Activated naive CD8-positive, alpha-beta T cell treated with anti-CD3 and anti-CD28 coated beads, Interleukin-2, amount 10 ng/mL, durations not matched to agents 7 days and 5 days (primary cell): Measurements from ENCODE around the gene CYREN. TPM values are rescaled to one million over a fixed set of nuclear protein-coding genes. Genes with fewer than 3 reads are reported as not detected.

Source experiments
- ATAC-seq: fragments of 150-1000 bp; cut with Tn5 transposase; one replicate; pipeline ENCODE4 v1.10.0; 2021; ENCODE audit warnings: low read depth, moderate library complexity
- POLR2A ChIA-PET: fragments of 350-600 bp; sonication (Branson Sonifier 250); formaldehyde crosslinking; loops from one replicate; lab custom pipeline; 2021; ENCODE audit warnings: antibody characterized with exemption; lab: Charles Lee
- DNase-seq: peaks from one replicate; pipeline ENCODE4 v3.0.0; 2021
- H3K27ac Mint-ChIP-seq: one replicate; pipeline ENCODE4 v1.8.0; 2022; ENCODE audit warnings: mild to moderate bottlenecking, mixed read lengths
- H3K27me3 Mint-ChIP-seq: one replicate; pipeline ENCODE4 v1.8.0; 2022; ENCODE audit warnings: mild to moderate bottlenecking, moderate library complexity, mixed read lengths
- H3K36me3 Mint-ChIP-seq: one replicate; pipeline ENCODE4 v1.8.0; 2021; ENCODE audit warnings: mild to moderate bottlenecking, mixed read lengths
- H3K4me1 Mint-ChIP-seq: one replicate; pipeline ENCODE4 v1.8.0; 2021; ENCODE audit warnings: mixed read lengths
- H3K4me3 Mint-ChIP-seq: one replicate; pipeline ENCODE4 v1.8.0; 2022; ENCODE audit warnings: mild to moderate bottlenecking, moderate library complexity, mixed read lengths
- H3K9me3 Mint-ChIP-seq: one replicate; pipeline ENCODE4 v1.8.0; 2021; ENCODE audit warnings: mixed read lengths
- total RNA-seq, 2 experiments: library from RNA; stranded (reverse); gene quantifications; one replicate each; pipeline ENCODE4 v1.2.3, GENCODE V29; 2021

Gene CYREN
- total RNA-seq, 2 experiments from 2014 or later = 39.6 to 40.8 TPM

- H3K9me3 Mint-ChIP-seq = no peaks in the 10 kb centered on the region
- DNase-seq (no peak), ATAC-seq (no peak)
- H3K4me3 Mint-ChIP-seq = peak overlapping the region; percentile 92
- H3K27me3 Mint-ChIP-seq = no peaks in the 10 kb centered on the region
- H3K36me3 Mint-ChIP-seq = peaks cover 30% of the 10 kb centered on the region
- POLR2A ChIA-PET = interaction anchor here (1.3 to 4.2 kb wide), 4 partner anchors 16 to 181 kb away, joined by 3 to 49 read pairs (median 12); partner anchors contain the start of gene TMEM140
- H3K27ac Mint-ChIP-seq = peak overlapping the region; percentile 92
- peaks cover 32% of the 10 kb centered on the region for H3K4me1 Mint-ChIP-seq
Measured at GRCh38 chr7:135168001-135168400, 2.5 kb downstream of the CYREN start.

- peak overlapping the region; percentile 92 for H3K4me3 Mint-ChIP-seq
- peaks cover 32% of the 10 kb centered on the region for H3K4me1 Mint-ChIP-seq
- peaks cover 2% of the 10 kb centered on the region for H3K9me3 Mint-ChIP-seq
- H3K27ac Mint-ChIP-seq = peak overlapping the region; percentile 39
- POLR2A ChIA-PET = interaction anchor here (1.3 to 4.2 kb wide), 3 partner anchors 19 to 180 kb away, joined by 5 to 49 read pairs (median 7); partner anchors contain the start of gene TMEM140
- DNase-seq (no peak), ATAC-seq (no peak)
- no peaks in the 10 kb centered on the region for H3K27me3 Mint-ChIP-seq
- peaks cover 36% of the 10 kb centered on the region for H3K36me3 Mint-ChIP-seq
Measured at GRCh38 chr7:135167365-135167917, 3.1 kb downstream of the CYREN start.

GRCh38 chr7:135166338-135166990, 4.0 kb downstream of the CYREN start:
- Mint-ChIP-seq H3K36me3 (peaks cover 45% of the 10 kb centered on the region), H3K9me3 (peaks cover 9% of the 10 kb centered on the region), H3K27ac (peak overlapping the region; percentile 31), H3K27me3 (no peaks in the 10 kb centered on the region), H3K4me1 (peaks cover 32% of the 10 kb centered on the region), H3K4me3 (no peak overlapping the region)
- ATAC-seq (no peak), DNase-seq (no peak)
- POLR2A ChIA-PET = interaction anchor here (1.3 to 1.9 kb wide), 2 partner anchors 18 to 179 kb away, joined by 5 to 7 read pairs; partner anchors contain the start of gene TMEM140

GRCh38 chr7:135165862-135166261, 4.6 kb downstream of the CYREN start:
- peaks cover 34% of the 10 kb centered on the region for H3K4me1 Mint-ChIP-seq
- peaks cover 10% of the 10 kb centered on the region for H3K9me3 Mint-ChIP-seq
- no peaks in the 10 kb centered on the region for H3K27me3 Mint-ChIP-seq
- H3K27ac Mint-ChIP-seq = no peak overlapping the region
- POLR2A ChIA-PET = interaction anchor here (1.0 to 1.9 kb wide), 2 partner anchors 18 to 20 kb away, joined by 3 to 7 read pairs; partner anchors contain the start of gene TMEM140
- H3K4me3 Mint-ChIP-seq = no peak overlapping the region
- H3K36me3 Mint-ChIP-seq = peaks cover 51% of the 10 kb centered on the region
- ATAC-seq (no peak), DNase-seq (no peak)

- H3K9me3 Mint-ChIP-seq = peaks cover 10% of the 10 kb centered on the region
- peaks cover 63% of the 10 kb centered on the region for H3K36me3 Mint-ChIP-seq
- H3K4me3 Mint-ChIP-seq = no peak overlapping the region
- no peak for DNase-seq
- POLR2A ChIA-PET = interaction anchor here (1.9 kb wide), 1 partner anchor 16 kb away, joined by 13 read pairs; the partner anchor contains the start of gene TMEM140
- no peaks in the 10 kb centered on the region for H3K27me3 Mint-ChIP-seq
- H3K27ac Mint-ChIP-seq = peak overlapping the region; percentile 33
- no peak for ATAC-seq
- peaks cover 43% of the 10 kb centered on the region for H3K4me1 Mint-ChIP-seq
Measured at GRCh38 chr7:135164357-135165061, 6.0 kb downstream of the CYREN start.

GRCh38 chr7:135162382-135163001, 8.0 kb downstream of the CYREN start:
- DNase-seq (no peak), ATAC-seq (no peak)
- POLR2A ChIA-PET = no interaction called here
- Mint-ChIP-seq H3K4me1 (peaks cover 32% of the 10 kb centered on the region), H3K27me3 (no peaks in the 10 kb centered on the region), H3K27ac (peak overlapping the region; percentile 66), H3K9me3 (peaks cover 11% of the 10 kb centered on the region), H3K36me3 (peaks cover 67% of the 10 kb centered on the region), H3K4me3 (no peak overlapping the region)

GRCh38 chr7:135161669-135162068, 8.8 kb downstream of the CYREN start:
- H3K27me3 Mint-ChIP-seq = no peaks in the 10 kb centered on the region
- H3K4me3 Mint-ChIP-seq = no peak overlapping the region
- peaks cover 73% of the 10 kb centered on the region for H3K36me3 Mint-ChIP-seq
- ATAC-seq (no peak), DNase-seq (no peak)
- H3K27ac Mint-ChIP-seq = no peak overlapping the region
- POLR2A ChIA-PET = interaction anchor here (2.3 kb wide), 1 partner anchor 14 kb away, joined by 11 read pairs; the partner anchor contains the start of gene TMEM140
- peaks cover 15% of the 10 kb centered on the region for H3K9me3 Mint-ChIP-seq
- peaks cover 25% of the 10 kb centered on the region for H3K4me1 Mint-ChIP-seq

GRCh38 chr7:135160858-135161653, 9.5 kb downstream of the CYREN start:
- ATAC-seq (no peak), DNase-seq (no peak)
- POLR2A ChIA-PET = interaction anchor here (2.3 kb wide), 1 partner anchor 14 kb away, joined by 11 read pairs; the partner anchor contains the start of gene TMEM140
- peaks cover 15% of the 10 kb centered on the region for H3K9me3 Mint-ChIP-seq
- H3K4me3 Mint-ChIP-seq = no peak overlapping the region
- H3K27ac Mint-ChIP-seq = peak overlapping the region; percentile 34
- H3K4me1 Mint-ChIP-seq = peaks cover 25% of the 10 kb centered on the region
- H3K27me3 Mint-ChIP-seq = no peaks in the 10 kb centered on the region
- peaks cover 79% of the 10 kb centered on the region for H3K36me3 Mint-ChIP-seq

GRCh38 chr7:135160098-135160857, 10.2 kb downstream of the CYREN start:
- no peaks in the 10 kb centered on the region for H3K27me3 Mint-ChIP-seq
- H3K27ac Mint-ChIP-seq = peak overlapping the region; percentile 80
- H3K36me3 Mint-ChIP-seq = peaks cover 83% of the 10 kb centered on the region
- ATAC-seq (peak; percentile 41), DNase-seq (no peak)
- no peak overlapping the region for H3K4me3 Mint-ChIP-seq
- H3K4me1 Mint-ChIP-seq = peaks cover 23% of the 10 kb centered on the region
- peaks cover 17% of the 10 kb centered on the region for H3K9me3 Mint-ChIP-seq
- POLR2A ChIA-PET = interaction anchor here (2.3 kb wide), 1 partner anchor 13 kb away, joined by 11 read pairs; the partner anchor contains the start of gene TMEM140

- H3K4me3 Mint-ChIP-seq = no peak overlapping the region
- H3K9me3 Mint-ChIP-seq = peaks cover 20% of the 10 kb centered on the region
- POLR2A ChIA-PET = interaction anchor here (2.3 kb wide), 1 partner anchor 12 kb away, joined by 11 read pairs; the partner anchor contains the start of gene TMEM140
- peaks cover 84% of the 10 kb centered on the region for H3K36me3 Mint-ChIP-seq
- no peaks in the 10 kb centered on the region for H3K27me3 Mint-ChIP-seq
- DNase-seq (no peak), ATAC-seq (no peak)
- H3K4me1 Mint-ChIP-seq = peaks cover 23% of the 10 kb centered on the region
- H3K27ac Mint-ChIP-seq = peak overlapping the region; percentile 44
Measured at GRCh38 chr7:135159359-135160085, 11.0 kb downstream of the CYREN start.

- no peak for DNase-seq
- H3K9me3 Mint-ChIP-seq = peaks cover 24% of the 10 kb centered on the region
- H3K27ac Mint-ChIP-seq = peak overlapping the region; percentile 6
- H3K4me1 Mint-ChIP-seq = peaks cover 26% of the 10 kb centered on the region
- no peaks in the 10 kb centered on the region for H3K27me3 Mint-ChIP-seq
- peaks cover 87% of the 10 kb centered on the region for H3K36me3 Mint-ChIP-seq
- ATAC-seq = no peak
- POLR2A ChIA-PET = interaction anchor here (1.1 to 1.3 kb wide), 2 partner anchors 11 to 12 kb away, joined by 3 to 5 read pairs; partner anchors contain the start of genes CYREN and TMEM140
- no peak overlapping the region for H3K4me3 Mint-ChIP-seq
Measured at GRCh38 chr7:135158874-135159273, 11.6 kb downstream of the CYREN start.
